Omental fat pad (tissue), 4 donors: ENCODE measurements around the gene FOXC2. TPM values are rescaled to one million over a fixed set of nuclear protein-coding genes. Genes with fewer than 3 reads are reported as not detected.

Experiments
- ATAC-seq: fragments of 150-250 bp; one replicate; pipeline ENCODE4 v1.9.1; 2016; ENCODE audit warnings: mild to moderate bottlenecking, moderate library complexity; ENCODE audit not compliant: low FRiP score
- DNase-seq: peaks from one replicate; pipeline ENCODE4 v3.0.0-alpha.2; 2019; ENCODE audit warnings: low spot score
- total RNA-seq, 4 donors: library from RNA; depleted of rRNA; stranded (reverse); fragments of >200 nt; gene quantifications; one replicate each; pipeline ENCODE4 v1.1.0, GENCODE V29; 2016
- TF ChIP-seq, protein P1 (sequence below), 3 donors: fragments of 450-650 bp; IDR thresholded peaks; one replicate each; pipeline ENCODE4 v1.5.1; 2016 to 2017; ENCODE audit warnings: antibody characterized with exemption in 3 of 3, mild to moderate bottlenecking in 3 of 3, moderate library complexity in 2 of 3

Gene FOXC2
- total RNA-seq, 4 donors from 2014 or later: 0.25 to 0.72 (median 0.38) TPM

DNA sequence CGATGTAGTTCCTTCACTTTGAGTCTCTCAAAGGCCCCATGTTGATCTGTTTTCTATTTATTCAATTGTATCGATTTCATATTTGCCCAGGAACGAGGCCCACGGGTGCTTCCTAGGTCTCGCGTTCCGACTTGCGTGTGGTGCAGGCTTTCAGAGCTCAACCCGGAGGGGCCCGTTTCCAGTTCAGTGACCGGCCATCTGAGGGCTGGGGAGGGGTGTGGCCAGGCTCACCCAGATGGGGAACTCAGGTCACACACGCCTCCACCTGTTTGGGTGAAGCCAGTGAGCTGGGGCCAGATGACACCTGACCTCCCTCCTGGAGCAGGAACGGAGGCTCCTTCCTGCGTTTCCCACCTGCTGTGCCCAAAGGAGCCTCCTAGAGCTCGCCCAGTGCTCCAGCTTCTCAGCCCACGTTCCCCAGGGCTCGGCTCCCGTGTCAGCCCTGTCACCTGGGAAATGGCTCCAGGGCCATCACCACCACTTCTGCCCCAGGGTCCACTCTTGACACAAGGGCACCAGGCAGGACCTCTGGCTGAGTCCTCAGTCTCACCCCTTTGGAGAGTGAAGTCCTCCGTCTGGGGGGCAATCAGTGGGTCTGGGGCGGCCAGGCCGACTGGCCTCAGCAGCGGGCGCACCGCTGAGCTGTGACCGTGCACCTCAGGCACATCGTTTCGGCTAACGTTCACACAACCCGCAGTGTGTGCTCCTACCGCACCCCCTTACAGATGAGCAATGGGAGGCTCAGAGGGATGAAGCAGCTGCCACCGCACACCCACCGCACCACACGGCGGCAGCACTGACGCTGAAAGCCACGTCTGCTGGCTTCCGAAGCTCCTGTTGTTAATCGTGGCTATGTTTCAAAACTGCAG is 38.3 kb upstream of the FOXC2 start:
- ATAC-seq: no peak
- DNase-seq: no peak
- TF ChIP-seq, protein P1, sequence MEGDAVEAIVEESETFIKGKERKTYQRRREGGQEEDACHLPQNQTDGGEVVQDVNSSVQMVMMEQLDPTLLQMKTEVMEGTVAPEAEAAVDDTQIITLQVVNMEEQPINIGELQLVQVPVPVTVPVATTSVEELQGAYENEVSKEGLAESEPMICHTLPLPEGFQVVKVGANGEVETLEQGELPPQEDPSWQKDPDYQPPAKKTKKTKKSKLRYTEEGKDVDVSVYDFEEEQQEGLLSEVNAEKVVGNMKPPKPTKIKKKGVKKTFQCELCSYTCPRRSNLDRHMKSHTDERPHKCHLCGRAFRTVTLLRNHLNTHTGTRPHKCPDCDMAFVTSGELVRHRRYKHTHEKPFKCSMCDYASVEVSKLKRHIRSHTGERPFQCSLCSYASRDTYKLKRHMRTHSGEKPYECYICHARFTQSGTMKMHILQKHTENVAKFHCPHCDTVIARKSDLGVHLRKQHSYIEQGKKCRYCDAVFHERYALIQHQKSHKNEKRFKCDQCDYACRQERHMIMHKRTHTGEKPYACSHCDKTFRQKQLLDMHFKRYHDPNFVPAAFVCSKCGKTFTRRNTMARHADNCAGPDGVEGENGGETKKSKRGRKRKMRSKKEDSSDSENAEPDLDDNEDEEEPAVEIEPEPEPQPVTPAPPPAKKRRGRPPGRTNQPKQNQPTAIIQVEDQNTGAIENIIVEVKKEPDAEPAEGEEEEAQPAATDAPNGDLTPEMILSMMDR (IDR thresholded peaks at IDR 0.05): no peak

DNA sequence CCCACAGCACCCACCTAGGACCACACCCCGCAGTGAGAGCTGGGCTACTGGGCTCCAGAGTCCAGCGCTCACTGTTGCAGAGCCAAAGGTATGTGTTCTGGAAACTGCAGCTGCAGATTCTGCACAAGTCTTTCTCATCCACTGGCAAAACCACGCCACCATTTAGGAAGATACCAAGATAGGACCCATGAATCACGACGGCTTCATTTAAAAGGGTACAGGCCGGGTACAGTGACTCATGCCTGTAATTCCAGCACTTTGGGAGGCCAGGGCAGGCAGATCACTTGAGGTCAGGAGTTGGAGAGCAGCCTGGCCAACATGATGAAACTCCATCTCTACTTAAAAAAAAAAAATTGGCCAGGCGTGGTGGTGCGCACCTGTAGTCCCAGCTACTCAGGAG is 37.5 kb upstream of the FOXC2 start:
- DNase-seq (no peak), ATAC-seq (peak; percentile 24)

DNA sequence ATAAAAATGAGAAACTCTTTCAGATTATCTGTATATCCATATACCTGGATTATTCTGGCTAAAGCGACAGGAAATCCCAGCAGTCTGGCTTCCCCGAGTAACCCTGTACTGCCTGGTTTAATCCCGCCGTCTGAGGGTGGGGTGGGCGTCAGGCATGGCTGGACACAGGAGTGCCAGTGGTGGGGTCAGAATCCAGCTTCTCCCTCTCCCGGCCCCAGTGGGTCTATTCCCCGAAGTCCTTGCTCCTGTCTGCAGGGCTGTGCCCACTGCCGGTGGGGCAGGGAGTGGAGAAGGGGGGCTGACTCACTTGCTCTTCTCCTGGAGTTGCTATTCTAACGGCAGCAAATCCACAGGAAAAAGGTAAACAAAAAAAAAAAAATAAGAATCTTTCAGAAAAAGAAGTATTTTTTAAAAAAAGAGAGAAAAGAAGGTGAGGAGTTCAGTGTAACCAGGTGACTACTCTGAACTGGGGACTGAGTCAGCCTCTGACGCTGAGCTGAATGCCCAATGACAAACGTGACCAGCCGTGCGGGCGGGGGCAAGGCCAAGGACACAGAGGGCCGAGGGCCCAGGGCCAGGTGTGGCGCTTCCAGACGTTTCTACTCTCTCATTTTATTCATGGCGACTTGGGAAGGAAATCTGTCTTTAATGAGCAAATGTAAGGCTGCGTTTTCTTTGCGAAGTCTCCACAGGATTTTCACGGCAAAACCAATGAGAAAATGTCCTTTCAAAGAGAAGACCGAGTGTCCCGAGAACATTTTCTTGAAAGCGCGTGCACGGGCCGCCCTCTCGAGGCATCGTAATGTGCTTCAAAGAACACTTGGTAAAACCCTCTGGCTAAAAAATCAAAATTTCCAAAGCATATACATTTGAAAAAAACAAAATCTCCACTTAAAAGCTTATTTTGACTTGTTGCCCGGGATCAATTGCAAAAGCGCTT is 36.1 kb upstream of the FOXC2 start:
- ATAC-seq: no peak
- no peak for DNase-seq
- TF ChIP-seq, protein P1 (IDR thresholded peaks at IDR 0.05): no peak

More for the DNA sequence above, 37.5 kb upstream of the FOXC2 start:
- TF ChIP-seq, protein P1 (IDR thresholded peaks at IDR 0.05): no peak

DNA sequence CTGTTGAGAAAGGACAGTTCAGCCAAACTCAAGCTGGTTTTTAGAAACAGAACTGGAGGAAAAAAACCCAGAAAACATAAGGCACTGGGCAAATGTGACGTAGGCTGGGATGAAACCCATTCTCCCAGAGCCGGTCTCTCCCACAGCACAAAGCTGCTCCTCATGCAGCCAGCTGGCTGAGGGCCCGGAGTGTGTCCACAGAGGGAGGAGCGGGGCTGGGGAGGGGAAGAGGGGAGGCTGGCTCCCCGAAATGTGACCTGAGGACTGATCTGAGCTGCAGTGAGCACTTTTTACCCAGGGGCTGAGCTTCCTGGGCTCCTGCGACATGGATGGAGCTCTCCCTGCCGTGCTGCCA is 35.5 kb upstream of the FOXC2 start:
- DNase-seq: no peak
- TF ChIP-seq, protein P1 (IDR thresholded peaks at IDR 0.05): no peak
- peak; percentile 31 for ATAC-seq

DNA sequence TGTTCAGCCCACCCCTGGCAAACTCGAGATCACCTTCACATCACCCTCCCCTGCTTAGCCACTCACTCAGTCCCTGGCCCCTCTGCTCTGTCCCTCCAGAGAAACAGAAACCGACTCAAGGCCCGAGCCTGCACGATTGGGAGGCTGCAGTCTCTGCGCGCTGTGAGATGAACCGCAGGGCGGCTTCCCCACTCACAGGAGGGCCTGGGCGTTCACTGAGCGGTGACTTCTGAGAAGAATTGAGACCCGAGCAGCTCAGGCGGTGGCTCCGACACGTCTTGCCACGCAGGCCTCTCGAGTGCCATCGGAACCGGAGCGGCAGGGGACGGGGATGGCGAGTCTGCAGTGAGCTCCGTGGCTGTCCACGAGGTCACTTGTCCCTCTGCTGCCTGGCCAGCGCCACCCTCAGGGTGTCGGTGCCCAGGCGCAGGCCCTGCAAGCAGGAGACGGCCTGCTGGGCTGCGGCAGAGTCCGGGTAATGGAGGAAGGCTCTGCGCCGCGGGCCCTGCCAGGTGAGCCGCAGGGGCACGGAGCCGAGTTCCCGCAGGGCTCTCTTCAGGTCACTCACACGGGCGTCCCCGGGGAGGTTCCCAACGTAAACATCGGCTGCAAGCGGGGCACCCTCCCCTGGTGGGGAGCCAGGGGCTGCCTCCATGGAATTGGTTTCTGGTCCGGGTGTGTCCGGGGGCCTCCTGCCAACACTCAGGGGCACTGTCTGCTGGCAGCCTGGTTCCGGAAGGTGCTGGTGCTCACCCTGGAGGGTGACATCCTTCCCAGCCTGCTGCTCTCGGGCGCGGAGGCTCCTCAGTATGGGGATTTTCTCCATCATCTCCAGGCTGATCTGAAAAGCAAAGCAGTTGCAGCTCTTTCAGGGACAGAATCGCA is 34.7 kb upstream of the FOXC2 start:
- TF ChIP-seq, protein P1 (IDR thresholded peaks at IDR 0.05): no peak
- DNase-seq (no peak), ATAC-seq (no peak)

DNA sequence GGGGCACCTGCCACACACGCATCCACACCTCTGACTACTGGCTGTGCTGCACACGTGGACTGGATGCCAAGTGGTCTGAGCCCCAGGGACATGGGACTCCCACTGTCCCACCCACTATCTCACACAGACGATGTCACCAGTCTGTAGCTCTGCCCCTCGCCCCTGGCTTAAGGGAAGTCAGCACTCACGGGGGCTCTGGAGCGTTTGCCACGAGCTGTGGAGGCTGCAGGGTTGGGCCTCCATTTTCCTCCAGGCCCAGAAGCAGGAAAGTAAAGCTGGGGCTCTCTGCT is 34.2 kb upstream of the FOXC2 start:
- TF ChIP-seq, protein P1 (IDR thresholded peaks at IDR 0.05): no peak
- ATAC-seq (no peak), DNase-seq (no peak)
